Measurements from ENCODE around the gene NR6A1.

DNA sequence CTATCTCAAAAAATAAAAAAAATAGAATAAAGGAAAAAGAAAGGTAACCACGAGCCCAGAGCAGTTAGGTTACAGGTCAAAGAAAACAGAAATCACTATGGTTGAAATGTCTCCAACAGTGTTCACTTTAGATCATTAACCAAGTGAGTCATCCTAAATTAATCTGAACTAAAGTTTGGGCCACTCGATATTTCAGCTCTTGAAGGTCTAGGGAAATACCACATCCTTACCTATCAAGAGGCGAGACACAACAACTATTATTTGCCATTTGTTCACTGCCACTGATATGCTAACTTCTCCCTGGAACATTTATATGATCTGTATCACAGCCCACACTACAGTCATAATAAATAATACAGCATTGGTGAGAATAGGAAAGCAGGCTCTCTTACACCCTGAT is 152.6 kb downstream of the NR6A1 start:
- TF ChIP-seq, protein P1, sequence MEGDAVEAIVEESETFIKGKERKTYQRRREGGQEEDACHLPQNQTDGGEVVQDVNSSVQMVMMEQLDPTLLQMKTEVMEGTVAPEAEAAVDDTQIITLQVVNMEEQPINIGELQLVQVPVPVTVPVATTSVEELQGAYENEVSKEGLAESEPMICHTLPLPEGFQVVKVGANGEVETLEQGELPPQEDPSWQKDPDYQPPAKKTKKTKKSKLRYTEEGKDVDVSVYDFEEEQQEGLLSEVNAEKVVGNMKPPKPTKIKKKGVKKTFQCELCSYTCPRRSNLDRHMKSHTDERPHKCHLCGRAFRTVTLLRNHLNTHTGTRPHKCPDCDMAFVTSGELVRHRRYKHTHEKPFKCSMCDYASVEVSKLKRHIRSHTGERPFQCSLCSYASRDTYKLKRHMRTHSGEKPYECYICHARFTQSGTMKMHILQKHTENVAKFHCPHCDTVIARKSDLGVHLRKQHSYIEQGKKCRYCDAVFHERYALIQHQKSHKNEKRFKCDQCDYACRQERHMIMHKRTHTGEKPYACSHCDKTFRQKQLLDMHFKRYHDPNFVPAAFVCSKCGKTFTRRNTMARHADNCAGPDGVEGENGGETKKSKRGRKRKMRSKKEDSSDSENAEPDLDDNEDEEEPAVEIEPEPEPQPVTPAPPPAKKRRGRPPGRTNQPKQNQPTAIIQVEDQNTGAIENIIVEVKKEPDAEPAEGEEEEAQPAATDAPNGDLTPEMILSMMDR (IDR thresholded peaks at IDR 0.05), result no peak
- no peak for TF ChIP-seq POLR2A (IDR thresholded peaks at IDR 0.05)
